ENCODE results near the gene STX10. TPM values are rescaled to one million over a fixed set of nuclear protein-coding genes. Genes with fewer than 3 reads are reported as not detected.

STX10 gene
- total and polyA plus RNA-seq, 9 of the 15 experiments (the other 6 are each of a cell fraction or from before 2014, with no cell fraction given), result 0.51 to 66.3 (median 31.0) TPM

GRCh38 chr19:13163609-13164342 is 13.6 kb upstream of the STX10 start (continued):
- TF ChIP-seq RNF2 (IDR thresholded peaks at IDR 0.05) (peak; percentile 43; the same call in 1 of the 2 replicates), SPI1 (IDR thresholded peaks at IDR 0.05; ENCODE audit: borderline replicate concordance, low read depth, low read length) (no peak), ZNF75A (CRISPR knock-in tag; IDR thresholded peaks at IDR 0.05) (no peak), RUNX1 (IDR thresholded peaks at IDR 0.05; ENCODE audit: low read depth) (0 out of 2 replicates have a peak, but pooled peaks have one; percentile 29), TBL1XR1 (IDR thresholded peaks at IDR 0.05; ENCODE audit: low read length in 2 of 2) (no peak), ATF4 (CRISPR knock-in tag; IDR thresholded peaks at IDR 0.05) (no peak; the same call in 1 of the 2 replicates), SOX6 (IDR thresholded peaks at IDR 0.05) (peak; percentile 51), MGA (IDR thresholded peaks at IDR 0.05) (peak; percentile 22), TCF7L2 (IDR thresholded peaks at IDR 0.05; ENCODE audit: low read depth, low read length) (0 out of 2 replicates have a peak, but pooled peaks have one; percentile 18), GTF2B (IDR thresholded peaks at IDR 0.05; ENCODE audit: extremely low read depth, insufficient read length) (no peak), MCM5 (IDR thresholded peaks at IDR 0.05; ENCODE audit: low read depth) (no peak), MBD2 (IDR thresholded peaks at IDR 0.05; ENCODE audit: borderline replicate concordance, low read depth) (peak; percentile 27; the same call in 1 of the 2 replicates), HDAC1 (IDR thresholded peaks at IDR 0.05) (peak in 1 of 2 experiments; percentile 49; a peak in 1 of 4 replicates), JUNB (CRISPR knock-in tag; conservative IDR thresholded peaks at IDR 0.05) (no peak)

All from K562 (cell line).